ENCODE measurements around the gene IL34.

DNA sequence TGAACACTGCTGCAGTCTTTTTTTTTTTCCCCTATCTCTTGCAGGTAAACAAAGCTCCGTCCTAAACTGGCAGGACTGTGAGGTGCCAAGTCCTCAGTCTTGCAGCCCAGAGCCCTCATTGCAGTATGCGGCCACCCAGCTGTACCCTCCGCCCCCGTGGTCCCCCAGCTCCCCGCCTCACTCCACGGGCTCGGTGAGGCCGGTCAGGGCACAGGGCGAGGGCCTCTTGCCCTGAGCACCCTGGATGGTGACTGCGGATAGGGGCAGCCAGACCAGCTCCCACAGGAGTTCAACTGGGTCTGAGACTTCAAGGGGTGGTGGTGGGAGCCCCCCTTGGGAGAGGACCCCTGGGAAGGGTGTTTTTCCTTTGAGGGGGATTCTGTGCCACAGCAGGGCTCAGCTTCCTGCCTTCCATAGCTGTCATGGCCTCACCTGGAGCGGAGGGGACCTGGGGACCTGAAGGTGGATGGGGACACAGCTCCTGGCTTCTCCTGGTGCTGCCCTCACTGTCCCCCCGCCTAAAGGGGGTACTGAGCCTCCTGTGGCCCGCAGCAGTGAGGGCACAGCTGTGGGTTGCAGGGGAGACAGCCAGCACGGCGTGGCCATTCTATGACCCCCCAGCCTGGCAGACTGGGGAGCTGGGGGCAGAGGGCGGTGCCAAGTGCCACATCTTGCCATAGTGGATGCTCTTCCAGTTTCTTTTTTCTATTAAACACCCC, 13.8 kb downstream of the IL34 start:
- TF ChIP-seq, protein P1, sequence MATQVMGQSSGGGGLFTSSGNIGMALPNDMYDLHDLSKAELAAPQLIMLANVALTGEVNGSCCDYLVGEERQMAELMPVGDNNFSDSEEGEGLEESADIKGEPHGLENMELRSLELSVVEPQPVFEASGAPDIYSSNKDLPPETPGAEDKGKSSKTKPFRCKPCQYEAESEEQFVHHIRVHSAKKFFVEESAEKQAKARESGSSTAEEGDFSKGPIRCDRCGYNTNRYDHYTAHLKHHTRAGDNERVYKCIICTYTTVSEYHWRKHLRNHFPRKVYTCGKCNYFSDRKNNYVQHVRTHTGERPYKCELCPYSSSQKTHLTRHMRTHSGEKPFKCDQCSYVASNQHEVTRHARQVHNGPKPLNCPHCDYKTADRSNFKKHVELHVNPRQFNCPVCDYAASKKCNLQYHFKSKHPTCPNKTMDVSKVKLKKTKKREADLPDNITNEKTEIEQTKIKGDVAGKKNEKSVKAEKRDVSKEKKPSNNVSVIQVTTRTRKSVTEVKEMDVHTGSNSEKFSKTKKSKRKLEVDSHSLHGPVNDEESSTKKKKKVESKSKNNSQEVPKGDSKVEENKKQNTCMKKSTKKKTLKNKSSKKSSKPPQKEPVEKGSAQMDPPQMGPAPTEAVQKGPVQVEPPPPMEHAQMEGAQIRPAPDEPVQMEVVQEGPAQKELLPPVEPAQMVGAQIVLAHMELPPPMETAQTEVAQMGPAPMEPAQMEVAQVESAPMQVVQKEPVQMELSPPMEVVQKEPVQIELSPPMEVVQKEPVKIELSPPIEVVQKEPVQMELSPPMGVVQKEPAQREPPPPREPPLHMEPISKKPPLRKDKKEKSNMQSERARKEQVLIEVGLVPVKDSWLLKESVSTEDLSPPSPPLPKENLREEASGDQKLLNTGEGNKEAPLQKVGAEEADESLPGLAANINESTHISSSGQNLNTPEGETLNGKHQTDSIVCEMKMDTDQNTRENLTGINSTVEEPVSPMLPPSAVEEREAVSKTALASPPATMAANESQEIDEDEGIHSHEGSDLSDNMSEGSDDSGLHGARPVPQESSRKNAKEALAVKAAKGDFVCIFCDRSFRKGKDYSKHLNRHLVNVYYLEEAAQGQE (IDR thresholded peaks at IDR 0.05; ENCODE audit: low read depth, low read length): no peak
- TF ChIP-seq, protein P2, sequence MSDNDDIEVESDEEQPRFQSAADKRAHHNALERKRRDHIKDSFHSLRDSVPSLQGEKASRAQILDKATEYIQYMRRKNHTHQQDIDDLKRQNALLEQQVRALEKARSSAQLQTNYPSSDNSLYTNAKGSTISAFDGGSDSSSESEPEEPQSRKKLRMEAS (IDR thresholded peaks at IDR 0.05; ENCODE audit: low read depth): no peak
- TF ChIP-seq, protein P3, sequence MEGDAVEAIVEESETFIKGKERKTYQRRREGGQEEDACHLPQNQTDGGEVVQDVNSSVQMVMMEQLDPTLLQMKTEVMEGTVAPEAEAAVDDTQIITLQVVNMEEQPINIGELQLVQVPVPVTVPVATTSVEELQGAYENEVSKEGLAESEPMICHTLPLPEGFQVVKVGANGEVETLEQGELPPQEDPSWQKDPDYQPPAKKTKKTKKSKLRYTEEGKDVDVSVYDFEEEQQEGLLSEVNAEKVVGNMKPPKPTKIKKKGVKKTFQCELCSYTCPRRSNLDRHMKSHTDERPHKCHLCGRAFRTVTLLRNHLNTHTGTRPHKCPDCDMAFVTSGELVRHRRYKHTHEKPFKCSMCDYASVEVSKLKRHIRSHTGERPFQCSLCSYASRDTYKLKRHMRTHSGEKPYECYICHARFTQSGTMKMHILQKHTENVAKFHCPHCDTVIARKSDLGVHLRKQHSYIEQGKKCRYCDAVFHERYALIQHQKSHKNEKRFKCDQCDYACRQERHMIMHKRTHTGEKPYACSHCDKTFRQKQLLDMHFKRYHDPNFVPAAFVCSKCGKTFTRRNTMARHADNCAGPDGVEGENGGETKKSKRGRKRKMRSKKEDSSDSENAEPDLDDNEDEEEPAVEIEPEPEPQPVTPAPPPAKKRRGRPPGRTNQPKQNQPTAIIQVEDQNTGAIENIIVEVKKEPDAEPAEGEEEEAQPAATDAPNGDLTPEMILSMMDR (IDR thresholded peaks at IDR 0.05): no peak
- TF ChIP-seq ELF1 (IDR thresholded peaks at IDR 0.05) (no peak), RCOR1 (IDR thresholded peaks at IDR 0.05; ENCODE audit: low read length) (no peak)

All from SK-N-SH (cell line).